MM.1S (cell line): ENCODE measurements around the gene RNF112.
"Not testable (repeated sequence)": the region's sequence is repeated elsewhere in the genome, so short reads cannot be mapped to it uniquely, and the experiment has no call there.

ENCODE experiments used
- DNase-seq: peaks from one replicate; pipeline ENCODE4 v3.0.0-alpha.2; 2015
- H2AFZ ChIP-seq: fragments of 300-600 bp; sonication (generic); 2 replicates; pipeline ENCODE4 v1.6.0; 2016; ENCODE audit warnings: antibody characterized with exemption, low read length
- H3F3A ChIP-seq: fragments of 300-600 bp; sonication (generic); 2 replicates; pipeline ENCODE4 v1.6.1; 2016; ENCODE audit warnings: mild to moderate bottlenecking, antibody characterized with exemption, low read length, moderate library complexity, mixed read lengths; ENCODE audit not compliant: insufficient read depth
- H3K27ac ChIP-seq: fragments of 300-600 bp; sonication (generic); 2 replicates; pipeline ENCODE4 v1.5.1; 2016; ENCODE audit warnings: mild to moderate bottlenecking, low read length
- H3K27me3 ChIP-seq: fragments of 300-600 bp; sonication (generic); replicated peaks from 2 replicates; pipeline ENCODE4 v1.6.0; 2016; ENCODE audit warnings: low read length; ENCODE audit not compliant: insufficient read depth
- H3K36me3 ChIP-seq: fragments of 300-600 bp; sonication (generic); replicated peaks from 2 replicates; pipeline ENCODE4 v1.6.1; 2016; ENCODE audit warnings: mild to moderate bottlenecking, low read length, mixed read lengths; ENCODE audit not compliant: insufficient read depth
- H3K4me1 ChIP-seq: fragments of 300-600 bp; sonication (generic); 2 replicates; pipeline ENCODE4 v1.6.1; 2016; ENCODE audit warnings: low read length, mixed read lengths
- H3K4me2 ChIP-seq: fragments of 300-600 bp; sonication (generic); 2 replicates; pipeline ENCODE4 v1.6.0; 2016; ENCODE audit warnings: low read depth, low read length
- H3K4me3 ChIP-seq: fragments of 300-600 bp; sonication (generic); 2 replicates; pipeline ENCODE4 v1.5.1; 2016; ENCODE audit warnings: low read length, mixed read lengths
- H3K79me2 ChIP-seq: fragments of 300-600 bp; sonication (generic); 2 replicates; pipeline ENCODE4 v1.6.1; 2016; ENCODE audit warnings: mixed run types, low read length, mixed read lengths
- H3K9ac ChIP-seq: fragments of 300-600 bp; sonication (generic); 2 replicates; pipeline ENCODE4 v1.6.1; 2016; ENCODE audit warnings: low read length, mixed read lengths
- H3K9me2 ChIP-seq: fragments of 300-600 bp; sonication (generic); replicated peaks from 2 replicates; pipeline ENCODE4 v1.6.1; 2016; ENCODE audit warnings: mild to moderate bottlenecking, low read length, mixed read lengths; ENCODE audit not compliant: insufficient read depth
- H3K9me3 ChIP-seq: fragments of 300-600 bp; sonication (generic); replicated peaks from 2 replicates; pipeline ENCODE4 v1.6.1; 2016; ENCODE audit warnings: mild to moderate bottlenecking, low read length, mixed read lengths; ENCODE audit not compliant: insufficient read depth
- H4K20me1 ChIP-seq: fragments of 300-600 bp; sonication (generic); 2 replicates; pipeline ENCODE4 v1.6.1; 2016; ENCODE audit warnings: mild to moderate bottlenecking, low read length, moderate library complexity, mixed read lengths; ENCODE audit not compliant: insufficient read depth
- CTCF ChIP-seq: fragments of 300-600 bp; sonication (generic); IDR thresholded peaks from 2 replicates; pipeline ENCODE4 v1.5.1; 2016; ENCODE audit warnings: antibody characterized with exemption, low read length, mixed read lengths
- EZH2 ChIP-seq: fragments of 300-600 bp; sonication (generic); optimal IDR thresholded peaks from 2 replicates; pipeline ENCODE3; 2017; ENCODE audit warnings: low read depth, mild to moderate bottlenecking, antibody characterized with exemption, low read length, mixed read lengths
- EZH2phosphoT487 ChIP-seq: fragments of 300-600 bp; sonication (generic); IDR thresholded peaks from 2 replicates; pipeline ENCODE4 v1.6.1; 2018; ENCODE audit warnings: antibody characterized with exemption, low read length

Gene RNF112

GRCh38 chr17:19442731-19443130 lies 31.7 kb downstream of the RNF112 start:
- Histone ChIP-seq H3K27ac (no peak overlapping the region), H3K27me3 (0 out of 2 replicates have a peak, but pooled peaks cover 4% of the 10 kb centered on the region), H3K9me2 (no peaks in the 10 kb centered on the region), H3K9me3 (0 out of 2 replicates have a peak, but pooled peaks cover 5% of the 10 kb centered on the region), H3K79me2 (no peaks in the 10 kb centered on the region), H3F3A (no peaks in the 10 kb centered on the region), H3K36me3 (no peaks in the 10 kb centered on the region), H3K4me1 (no peaks in the 10 kb centered on the region), H4K20me1 (no peaks in the 10 kb centered on the region), H3K4me3 (no peak overlapping the region), H3K4me2 (no peak overlapping the region), H2AFZ (no peak overlapping the region), H3K9ac (no peak overlapping the region)
- no peak for TF ChIP-seq EZH2
- no peak for DNase-seq

GRCh38 chr17:19443148-19443547 lies 32.1 kb downstream of the RNF112 start:
- Histone ChIP-seq H3K4me2 (no peak overlapping the region), H3K4me3 (no peak overlapping the region), H3K4me1 (no peaks in the 10 kb centered on the region), H2AFZ (no peak overlapping the region), H3F3A (no peaks in the 10 kb centered on the region), H4K20me1 (no peaks in the 10 kb centered on the region), H3K36me3 (no peaks in the 10 kb centered on the region), H3K27ac (no peak overlapping the region), H3K9ac (no peak overlapping the region), H3K9me3 (0 out of 2 replicates have a peak, but pooled peaks cover 5% of the 10 kb centered on the region), H3K79me2 (no peaks in the 10 kb centered on the region), H3K27me3 (0 out of 2 replicates have a peak, but pooled peaks cover 4% of the 10 kb centered on the region), H3K9me2 (no peaks in the 10 kb centered on the region)
- TF ChIP-seq CTCF = no peak
- TF ChIP-seq EZH2phosphoT487 = no peak
- no peak for TF ChIP-seq EZH2
- DNase-seq = no peak

GRCh38 chr17:19445105-19445504 lies 34.1 kb downstream of the RNF112 start:
- DNase-seq = no peak
- Histone ChIP-seq H3K4me2 (no peak overlapping the region), H3K36me3 (no peaks in the 10 kb centered on the region), H3K9me2 (no peaks in the 10 kb centered on the region), H4K20me1 (no peaks in the 10 kb centered on the region), H3K9me3 (0 out of 2 replicates have a peak, but pooled peaks cover 5% of the 10 kb centered on the region), H3K27me3 (peaks cover 5% of the 10 kb centered on the region; the same call in 1 of the 2 replicates), H3K27ac (no peak overlapping the region), H3K79me2 (no peaks in the 10 kb centered on the region), H3K4me1 (no peaks in the 10 kb centered on the region), H2AFZ (no peak overlapping the region), H3K4me3 (no peak overlapping the region), H3K9ac (no peak overlapping the region), H3F3A (no peaks in the 10 kb centered on the region)
- TF ChIP-seq EZH2phosphoT487 (no peak), CTCF (no peak), EZH2 (no peak)

- DNase-seq, H3K79me2 ChIP-seq, H3F3A ChIP-seq, H3K27me3 ChIP-seq, H3K9me3 ChIP-seq, H3K36me3 ChIP-seq, H3K4me1 ChIP-seq, H2AFZ ChIP-seq, H4K20me1 ChIP-seq, H3K9me2 ChIP-seq, H3K9ac ChIP-seq, H3K27ac ChIP-seq, H3K4me3 ChIP-seq: not testable (repeated sequence)
- peak overlapping the region; percentile 35; the same call in 1 of the 2 replicates for H3K4me2 ChIP-seq
Observed at GRCh38 chr17:19446577-19446976, 35.5 kb downstream of the RNF112 start.
